ENCODE results near the gene ARAP2.

The ARAP2 gene

GRCh38 chr4:36243355-36244256 is 708 bp downstream of the ARAP2 start:
- TF ChIP-seq CTCF (IDR thresholded peaks at IDR 0.05; ENCODE audit: insufficient read depth, low read length, poor library complexity, severe bottlenecking) (no peak), EZH2phosphoT487 (conservative IDR thresholded peaks at IDR 0.05; ENCODE audit: low read length) (no peak)
- no peaks in the 10 kb centered on the region for H3K36me3 ChIP-seq (ENCODE audit: low read length)
- peak overlapping the region; percentile 77 for H3K9ac ChIP-seq (ENCODE audit: low read length)
- no peaks in the 10 kb centered on the region for H3K9me2 ChIP-seq (replicated peaks; ENCODE audit: insufficient read depth, low read length)
- no peaks in the 10 kb centered on the region for H3K79me2 ChIP-seq (ENCODE audit: insufficient read depth, low read length)
- peak overlapping the region; percentile 74 for H3K4me3 ChIP-seq (ENCODE audit: insufficient read depth, low read length, poor library complexity, severe bottlenecking)
- H3K9me3 ChIP-seq (ENCODE audit: insufficient read depth, low read length) = no peaks in the 10 kb centered on the region
- no peaks in the 10 kb centered on the region for H4K20me1 ChIP-seq (ENCODE audit: low read depth, low read length)
- peak overlapping the region; percentile 80 for H2AFZ ChIP-seq (ENCODE audit: low read depth, low read length, severe bottlenecking)
- no peaks in the 10 kb centered on the region for H3K27me3 ChIP-seq (ENCODE audit: low read length)
- peak overlapping the region; percentile 17; the same call in 1 of the 2 replicates for H3K27ac ChIP-seq (ENCODE audit: low read depth, low read length)
- peaks cover 13% of the 10 kb centered on the region; the same call in 1 of the 2 replicates for H3F3A ChIP-seq (ENCODE audit: insufficient read depth)
- H3K4me2 ChIP-seq (ENCODE audit: low read depth, low read length, poor library complexity, severe bottlenecking) = peak overlapping the region; percentile 78

DNA sequence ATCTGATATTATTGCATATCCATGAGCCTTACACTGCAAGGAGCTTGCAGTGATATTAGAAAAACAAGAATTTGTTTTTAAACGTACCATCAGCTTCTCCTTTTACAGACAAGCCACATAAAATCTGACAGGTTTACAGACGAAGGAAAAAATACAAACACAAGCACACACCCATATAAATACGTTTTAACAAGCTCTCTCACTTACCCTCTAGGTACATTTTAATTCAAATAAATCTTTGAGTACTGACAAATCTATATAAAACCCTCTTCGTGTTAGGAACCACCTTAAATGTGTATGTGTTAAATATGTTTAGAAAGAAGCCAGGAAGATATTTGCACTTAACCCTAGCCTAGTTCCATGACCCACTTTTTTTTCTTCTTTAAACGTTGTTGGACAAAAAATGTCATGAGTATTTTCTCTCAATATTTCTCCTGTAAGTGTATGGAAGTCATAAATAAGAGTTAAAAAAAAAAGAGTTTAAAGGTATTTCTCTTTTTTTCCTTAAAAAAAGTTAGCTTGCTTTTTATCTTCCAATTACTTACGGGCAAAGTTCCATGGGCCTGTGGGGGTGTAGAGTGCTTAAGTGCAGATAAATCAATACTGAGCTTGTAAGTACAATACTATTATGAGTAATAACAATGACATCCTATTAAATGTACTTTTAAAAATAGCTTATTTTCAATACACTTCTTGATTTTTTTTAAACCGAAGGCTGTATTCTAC is 1.5 kb downstream of the ARAP2 start:
- Histone ChIP-seq H3K4me3 (ENCODE audit: insufficient read depth, low read length, poor library complexity, severe bottlenecking) (peak overlapping the region; percentile 74), H3K9me2 (replicated peaks; ENCODE audit: insufficient read depth, low read length) (no peaks in the 10 kb centered on the region), H3K4me2 (ENCODE audit: low read depth, low read length, poor library complexity, severe bottlenecking) (peak overlapping the region; percentile 78), H2AFZ (ENCODE audit: low read depth, low read length, severe bottlenecking) (no peak overlapping the region), H3K9me3 (ENCODE audit: insufficient read depth, low read length) (no peaks in the 10 kb centered on the region), H3K9ac (ENCODE audit: low read length) (peak overlapping the region; percentile 77; the same call in 1 of the 2 replicates), H3K27me3 (ENCODE audit: low read length) (no peaks in the 10 kb centered on the region), H3K27ac (ENCODE audit: low read depth, low read length) (no peak overlapping the region), H3K36me3 (ENCODE audit: low read length) (no peaks in the 10 kb centered on the region), H4K20me1 (ENCODE audit: low read depth, low read length) (no peaks in the 10 kb centered on the region), H3F3A (ENCODE audit: insufficient read depth) (peaks cover 13% of the 10 kb centered on the region; the same call in 1 of the 2 replicates), H3K79me2 (ENCODE audit: insufficient read depth, low read length) (no peaks in the 10 kb centered on the region)
- TF ChIP-seq CTCF (IDR thresholded peaks at IDR 0.05; ENCODE audit: insufficient read depth, low read length, poor library complexity, severe bottlenecking) = no peak
- no peak for TF ChIP-seq EZH2phosphoT487 (conservative IDR thresholded peaks at IDR 0.05; ENCODE audit: low read length)

DNA sequence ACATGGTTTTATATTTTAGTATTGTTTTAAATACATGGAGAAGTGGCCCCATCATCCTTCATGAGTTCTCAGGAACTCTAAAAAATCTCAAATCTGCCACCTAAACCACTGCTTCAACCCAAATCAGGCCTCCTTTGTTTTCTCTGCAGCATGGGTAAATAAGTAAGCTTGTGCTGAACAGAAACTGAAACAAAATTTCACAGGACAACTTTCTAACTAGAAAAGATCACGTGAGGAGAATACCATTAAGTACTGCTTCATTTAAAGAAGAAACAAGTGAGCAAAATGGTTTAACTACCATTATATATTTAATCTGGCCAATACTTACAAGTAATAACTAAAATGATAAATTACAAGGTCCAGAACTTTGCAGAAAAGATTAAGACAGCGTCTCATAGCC is 2.5 kb downstream of the ARAP2 start:
- no peaks in the 10 kb centered on the region for H3K79me2 ChIP-seq (ENCODE audit: insufficient read depth, low read length)
- no peaks in the 10 kb centered on the region for H3K9me3 ChIP-seq (ENCODE audit: insufficient read depth, low read length)
- H3K27me3 ChIP-seq (ENCODE audit: low read length) = no peaks in the 10 kb centered on the region
- H2AFZ ChIP-seq (ENCODE audit: low read depth, low read length, severe bottlenecking) = no peak overlapping the region
- H3K4me2 ChIP-seq (ENCODE audit: low read depth, low read length, poor library complexity, severe bottlenecking) = peak overlapping the region; percentile 78
- H3K9ac ChIP-seq (ENCODE audit: low read length) = no peak overlapping the region
- H3K9me2 ChIP-seq (replicated peaks; ENCODE audit: insufficient read depth, low read length) = no peaks in the 10 kb centered on the region
- no peak overlapping the region for H3K27ac ChIP-seq (ENCODE audit: low read depth, low read length)
- H4K20me1 ChIP-seq (ENCODE audit: low read depth, low read length) = no peaks in the 10 kb centered on the region
- no peaks in the 10 kb centered on the region for H3K36me3 ChIP-seq (ENCODE audit: low read length)
- peaks cover 13% of the 10 kb centered on the region; the same call in 1 of the 2 replicates for H3F3A ChIP-seq (ENCODE audit: insufficient read depth)
- no peak overlapping the region for H3K4me3 ChIP-seq (ENCODE audit: insufficient read depth, low read length, poor library complexity, severe bottlenecking)
- TF ChIP-seq EZH2phosphoT487 (conservative IDR thresholded peaks at IDR 0.05; ENCODE audit: low read length) = no peak

Data from SU-DHL-6 (cell line).